OCI-LY3 (cell line): ENCODE results near the gene GRWD1.

Experiments used
- H2AFZ ChIP-seq: fragments of 200-600, 300-600 bp; shearing (Covaris generic); 2 replicates; pipeline ENCODE4 v1.6.0; 2014; ENCODE audit warnings: antibody characterized with exemption, low read depth, low read length
- H3K27ac ChIP-seq: fragments of 200-600, 300-600 bp; sonication (generic); 2 replicates; pipeline ENCODE4 v1.5.1; 2014; ENCODE audit warnings: mild to moderate bottlenecking, low read length, moderate library complexity, mixed read lengths
- H3K27me3 ChIP-seq: fragments of 200-600, 300-600 bp; sonication (generic); 2 replicates; pipeline ENCODE4 v1.6.1; 2014; ENCODE audit warnings: low read depth, low read length, mixed read lengths
- H3K36me3 ChIP-seq: fragments of 200-600, 300-600 bp; sonication (generic); replicated peaks from 2 replicates; pipeline ENCODE3; 2014; ENCODE audit warnings: low read depth, low read length, mixed read lengths
- H3K4me1 ChIP-seq: fragments of 300-600, 200-600 bp; sonication (generic); 2 replicates; pipeline ENCODE4 v1.6.1; 2014; ENCODE audit warnings: low read length, mixed read lengths
- H3K4me2 ChIP-seq: fragments of 200-600, 300-600 bp; sonication (generic); 2 replicates; pipeline ENCODE4 v1.6.1; 2014; ENCODE audit warnings: low read length, mixed read lengths
- H3K4me3 ChIP-seq: fragments of 300-600, 200-600 bp; sonication (generic); 2 replicates; pipeline ENCODE4 v1.5.1; 2014; ENCODE audit warnings: antibody characterized with exemption, mild to moderate bottlenecking, low read length, moderate library complexity
- H3K79me2 ChIP-seq: fragments of 300-600, 200-600 bp; shearing (Covaris generic); 2 replicates; pipeline ENCODE4 v1.6.1; 2014; ENCODE audit warnings: mild to moderate bottlenecking, low read length, mixed read lengths
- H3K9ac ChIP-seq: fragments of 300-600, 200-600 bp; shearing (Covaris generic); 2 replicates; pipeline ENCODE4 v1.6.0; 2014; ENCODE audit warnings: mild to moderate bottlenecking, low read length, moderate library complexity
- H3K9me3 ChIP-seq: fragments of 200-600, 300-600 bp; shearing (Covaris generic); 2 replicates; pipeline ENCODE4 v1.6.1; 2014; ENCODE audit warnings: low read length, mixed read lengths; ENCODE audit not compliant: insufficient read depth
- H4K20me1 ChIP-seq: fragments of 200-600, 300-600 bp; sonication (generic); 2 replicates; pipeline ENCODE4 v1.6.1; 2016; ENCODE audit warnings: low read length, mixed read lengths; ENCODE audit not compliant: insufficient read depth
- CTCF ChIP-seq: fragments of 200-600, 300-600 bp; sonication (generic); IDR thresholded peaks from 2 replicates; pipeline ENCODE4 v1.5.1; 2014; ENCODE audit warnings: antibody characterized with exemption, low read length, low read depth
- EZH2phosphoT487 ChIP-seq: fragments of 200-600 bp; shearing (Covaris generic); IDR thresholded peaks from 2 replicates; pipeline ENCODE4 v1.6.1; 2018; ENCODE audit warnings: antibody characterized with exemption, mixed run types, low read depth

The GRWD1 gene

GRCh38 chr19:48428670-48429069 lies 17.1 kb upstream of the GRWD1 start:
- TF ChIP-seq EZH2phosphoT487 (no peak), CTCF (no peak)
- H3K36me3 ChIP-seq = no peaks in the 10 kb centered on the region
- no peak overlapping the region for H3K4me3 ChIP-seq
- no peaks in the 10 kb centered on the region for H4K20me1 ChIP-seq
- H3K9ac ChIP-seq = no peak overlapping the region
- no peak overlapping the region for H2AFZ ChIP-seq
- no peak overlapping the region for H3K27ac ChIP-seq
- H3K4me1 ChIP-seq = peaks cover 11% of the 10 kb centered on the region
- H3K79me2 ChIP-seq = no peaks in the 10 kb centered on the region
- no peak overlapping the region for H3K4me2 ChIP-seq
- no peaks in the 10 kb centered on the region for H3K9me3 ChIP-seq
- no peaks in the 10 kb centered on the region for H3K27me3 ChIP-seq

GRCh38 chr19:48433337-48433736 lies 12.4 kb upstream of the GRWD1 start:
- TF ChIP-seq CTCF (no peak), EZH2phosphoT487 (no peak)
- Histone ChIP-seq H3K4me2 (no peak overlapping the region), H2AFZ (no peak overlapping the region), H3K9me3 (no peaks in the 10 kb centered on the region), H3K4me1 (no peaks in the 10 kb centered on the region), H3K79me2 (no peaks in the 10 kb centered on the region), H3K4me3 (no peak overlapping the region), H4K20me1 (no peaks in the 10 kb centered on the region), H3K9ac (no peak overlapping the region), H3K27ac (no peak overlapping the region), H3K27me3 (no peaks in the 10 kb centered on the region), H3K36me3 (no peaks in the 10 kb centered on the region)

DNA sequence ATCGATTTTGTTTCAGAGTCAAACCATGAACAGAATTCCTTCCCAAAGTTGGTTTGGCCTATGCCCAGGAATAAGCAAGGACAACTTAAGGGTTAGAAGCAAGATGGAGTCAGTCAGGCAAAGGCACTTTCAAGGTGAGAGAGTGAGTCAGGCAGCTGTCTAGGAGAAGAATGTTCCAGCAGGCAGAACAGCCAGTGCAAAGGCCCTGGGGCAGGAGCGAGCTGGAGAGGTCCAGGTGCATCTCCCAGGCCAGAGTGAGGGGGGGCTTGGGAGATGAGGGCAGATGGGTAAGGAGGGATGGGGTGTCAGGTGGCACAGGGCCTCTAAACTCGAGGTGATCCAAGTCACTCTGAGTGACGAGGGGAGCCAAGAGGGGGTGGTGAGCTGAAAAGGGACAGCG lies 9.2 kb upstream of the GRWD1 start:
- Histone ChIP-seq H3K4me2 (no peak overlapping the region), H4K20me1 (no peaks in the 10 kb centered on the region), H3K79me2 (no peaks in the 10 kb centered on the region), H3K9me3 (no peaks in the 10 kb centered on the region), H3K4me1 (no peaks in the 10 kb centered on the region), H3K27me3 (no peaks in the 10 kb centered on the region), H2AFZ (no peak overlapping the region), H3K9ac (no peak overlapping the region), H3K36me3 (no peaks in the 10 kb centered on the region), H3K4me3 (no peak overlapping the region), H3K27ac (no peak overlapping the region)
- no peak for TF ChIP-seq CTCF
- no peak for TF ChIP-seq EZH2phosphoT487

GRCh38 chr19:48441360-48442050 lies 4.3 kb upstream of the GRWD1 start:
- Histone ChIP-seq H3K4me2 (no peak overlapping the region), H2AFZ (no peak overlapping the region), H3K9ac (no peak overlapping the region), H3K79me2 (peaks cover 8% of the 10 kb centered on the region), H3K9me3 (no peaks in the 10 kb centered on the region), H3K4me3 (no peak overlapping the region), H4K20me1 (no peaks in the 10 kb centered on the region), H3K4me1 (peaks cover 11% of the 10 kb centered on the region), H3K36me3 (no peaks in the 10 kb centered on the region), H3K27me3 (no peaks in the 10 kb centered on the region), H3K27ac (no peak overlapping the region)
- no peak for TF ChIP-seq CTCF
- no peak for TF ChIP-seq EZH2phosphoT487
